ENCODE measurements around the gene MT1M.

DNA sequence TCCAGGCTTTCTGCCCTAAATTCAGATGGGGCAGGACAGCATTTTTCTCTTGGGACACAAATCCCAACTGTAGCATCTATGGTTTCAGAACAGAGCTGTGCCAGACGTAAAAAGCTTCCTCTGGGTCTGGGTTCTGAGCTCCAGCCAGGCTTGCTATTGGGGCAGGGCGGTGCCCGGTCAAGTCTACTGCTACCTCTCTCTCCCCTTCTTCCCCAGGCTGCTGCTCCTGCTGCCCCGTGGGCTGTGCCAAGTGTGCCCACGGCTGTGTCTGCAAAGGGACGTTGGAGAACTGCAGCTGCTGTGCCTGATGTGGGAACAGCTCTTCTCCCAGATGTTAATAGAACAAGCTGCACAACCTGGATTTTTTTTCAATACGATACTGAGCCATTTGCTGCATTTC is 1.1 kb downstream of the MT1M start:
- TF ChIP-seq, protein P1, sequence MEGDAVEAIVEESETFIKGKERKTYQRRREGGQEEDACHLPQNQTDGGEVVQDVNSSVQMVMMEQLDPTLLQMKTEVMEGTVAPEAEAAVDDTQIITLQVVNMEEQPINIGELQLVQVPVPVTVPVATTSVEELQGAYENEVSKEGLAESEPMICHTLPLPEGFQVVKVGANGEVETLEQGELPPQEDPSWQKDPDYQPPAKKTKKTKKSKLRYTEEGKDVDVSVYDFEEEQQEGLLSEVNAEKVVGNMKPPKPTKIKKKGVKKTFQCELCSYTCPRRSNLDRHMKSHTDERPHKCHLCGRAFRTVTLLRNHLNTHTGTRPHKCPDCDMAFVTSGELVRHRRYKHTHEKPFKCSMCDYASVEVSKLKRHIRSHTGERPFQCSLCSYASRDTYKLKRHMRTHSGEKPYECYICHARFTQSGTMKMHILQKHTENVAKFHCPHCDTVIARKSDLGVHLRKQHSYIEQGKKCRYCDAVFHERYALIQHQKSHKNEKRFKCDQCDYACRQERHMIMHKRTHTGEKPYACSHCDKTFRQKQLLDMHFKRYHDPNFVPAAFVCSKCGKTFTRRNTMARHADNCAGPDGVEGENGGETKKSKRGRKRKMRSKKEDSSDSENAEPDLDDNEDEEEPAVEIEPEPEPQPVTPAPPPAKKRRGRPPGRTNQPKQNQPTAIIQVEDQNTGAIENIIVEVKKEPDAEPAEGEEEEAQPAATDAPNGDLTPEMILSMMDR (IDR thresholded peaks at IDR 0.05; ENCODE audit: low read length) = no peak
- no peak for TF ChIP-seq EZH2 (IDR thresholded peaks at IDR 0.05; ENCODE audit: borderline replicate concordance, low read length)
